K562 (cell line): Measurements from ENCODE around the gene MTOR. TPM values are rescaled to one million over a fixed set of nuclear protein-coding genes. Genes with fewer than 3 reads are reported as not detected.

Experiments used
- CBFA2T2 ChIP-seq: fragments of 450-650 bp; conservative IDR thresholded peaks from 2 replicates; pipeline ENCODE4 v1.6.1; 2017; ENCODE audit warnings: mild to moderate bottlenecking
- CREB3L1 ChIP-seq: fragments of 450-650 bp; IDR thresholded peaks from 2 replicates; pipeline ENCODE4 v1.6.1; 2014; ENCODE audit warnings: low read depth, mild to moderate bottlenecking, moderate library complexity, borderline replicate concordance
- ETV5 ChIP-seq: sonication (generic); formaldehyde crosslinking; IDR thresholded peaks from 2 replicates; pipeline ENCODE4 v1.4.0; 2020; ENCODE audit warnings: low read depth, mild to moderate bottlenecking, missing genetic modification reagents
- FOSL1 ChIP-seq: fragments of 200-800 bp; sonication (Bioruptor generic); conservative IDR thresholded peaks from 2 replicates; pipeline ENCODE4 v1.6.1; 2016; ENCODE audit warnings: missing genetic modification characterization, missing compliant biosample characterization
- MLLT1 ChIP-seq, 2 experiments: fragments of 450-650 bp; IDR thresholded peaks; 2 replicates each; pipeline ENCODE4 v1.6.1; 2016
- MYC ChIP-seq, 2 experiments: fragments of 250-450 bp in 1 of 2; sonication (Bioruptor Pico) in 1 of 2; IDR thresholded peaks; 2 replicates each; pipeline versions ENCODE4 v1.5.1 to v1.6.1; 2012 to 2021; ENCODE audit warnings: low read depth in 2 of 2, borderline replicate concordance in 1 of 2, improper control_type of control experiment in 1 of 2, low read length in 1 of 2, mild to moderate bottlenecking in 1 of 2, moderate library complexity in 1 of 2
- PHB ChIP-seq: fragments of 250-450 bp; sonication (Bioruptor Pico); IDR thresholded peaks from 2 replicates; pipeline ENCODE4 v1.5.0; 2021
- RBM15 ChIP-seq: fragments of 200-400 bp; formaldehyde crosslinking; IDR thresholded peaks from 2 replicates; pipeline ENCODE4 v1.6.1; 2018; ENCODE audit warnings: mild to moderate bottlenecking, low read length, moderate library complexity; ENCODE audit not compliant: insufficient read depth
- RBM25 ChIP-seq: fragments of 200-400 bp; formaldehyde crosslinking; IDR thresholded peaks from 2 replicates; pipeline ENCODE4 v1.6.1; 2018; ENCODE audit warnings: low read length, low read depth, moderate library complexity; ENCODE audit not compliant: severe bottlenecking
- SRSF1 ChIP-seq: fragments of 200-400 bp; formaldehyde crosslinking; IDR thresholded peaks from 2 replicates; pipeline ENCODE4 v1.6.1; 2017; ENCODE audit warnings: mild to moderate bottlenecking, low read depth, low read length, moderate library complexity
- TCF7L2 ChIP-seq: fragments of 150-350 bp; IDR thresholded peaks from 2 replicates; pipeline ENCODE4 v1.6.1; 2016; ENCODE audit warnings: low read depth, mild to moderate bottlenecking, low read length, moderate library complexity
- ZNF146 ChIP-seq: IDR thresholded peaks from one replicate; pipeline ENCODE4 v1.6.1; 2018; ENCODE audit warnings: missing compliant biosample characterization; ENCODE audit not compliant: unreplicated experiment
- ZNF316 ChIP-seq: fragments of 450-650 bp; IDR thresholded peaks from 2 replicates; pipeline ENCODE4 v1.6.1; 2016
- ZNF41 ChIP-seq: fragments of 250-450 bp; sonication (Bioruptor Pico); conservative IDR thresholded peaks from 2 replicates; pipeline ENCODE4 v1.4.0; 2020; ENCODE audit warnings: mild to moderate bottlenecking
- ZNF75A ChIP-seq: fragments of 450-650 bp; formaldehyde crosslinking; IDR thresholded peaks from 2 replicates; pipeline ENCODE4 v1.4.0; 2020; ENCODE audit warnings: mild to moderate bottlenecking
- polyA plus RNA-seq, 8 experiments: library from polyadenylated mRNA; depleted of rRNA in 4 of 8; stranded (reverse) in 5 of 8; unstranded in 3 of 8; fragments of >200 nt; fragmentation: Nextera tagmentation in 2 of 8; fragmentation: Illumina TruSeq in 1 of 8; extraction: Ambion mirVana in 2 of 8; extraction: Trizol in 1 of 8; gene quantifications; 2 replicates each; pipeline versions ENCODE4 v1.2.1 to v1.2.3, GENCODE V29; 2011 to 2014; ENCODE audit warnings: inconsistent platforms in 1 of 8, missing spikeins in 1 of 8
- total RNA-seq, 7 experiments: library from RNA; depleted of rRNA in 6 of 7; stranded (reverse); fragments of >200 nt in 6 of 7; fragmentation: Illumina TruSeq in 2 of 7; extraction: Trizol in 2 of 7; gene quantifications; 2 replicates each; pipeline versions ENCODE4 v1.2.1 to v1.2.3, GENCODE V29; 2011 to 2021; ENCODE audit warnings: low replicate concordance in 1 of 7
- TF ChIP-seq, protein P1 (sequence below): fragments of 450-650 bp; IDR thresholded peaks from 2 replicates; pipeline ENCODE4 v1.6.1; 2018; ENCODE audit warnings: mild to moderate bottlenecking, low read depth; ENCODE audit not compliant: partially characterized antibody
- TF ChIP-seq, protein P2 (sequence below): fragments of 250-450 bp; sonication (Bioruptor Pico); IDR thresholded peaks from 2 replicates; pipeline ENCODE4 v1.5.0; 2020; ENCODE audit warnings: mild to moderate bottlenecking
- TF ChIP-seq, protein P3 (sequence below): sonication (generic); formaldehyde crosslinking; IDR thresholded peaks from 2 replicates; pipeline ENCODE4 v1.8.1; 2023; ENCODE audit warnings: mild to moderate bottlenecking, missing genetic modification reagents, moderate library complexity

Gene MTOR
- total and polyA plus RNA-seq, 9 of the 15 experiments (the other 6 are each of a cell fraction or from before 2014, with no cell fraction given) = 11.4 to 71.4 (median 52.2) TPM

DNA sequence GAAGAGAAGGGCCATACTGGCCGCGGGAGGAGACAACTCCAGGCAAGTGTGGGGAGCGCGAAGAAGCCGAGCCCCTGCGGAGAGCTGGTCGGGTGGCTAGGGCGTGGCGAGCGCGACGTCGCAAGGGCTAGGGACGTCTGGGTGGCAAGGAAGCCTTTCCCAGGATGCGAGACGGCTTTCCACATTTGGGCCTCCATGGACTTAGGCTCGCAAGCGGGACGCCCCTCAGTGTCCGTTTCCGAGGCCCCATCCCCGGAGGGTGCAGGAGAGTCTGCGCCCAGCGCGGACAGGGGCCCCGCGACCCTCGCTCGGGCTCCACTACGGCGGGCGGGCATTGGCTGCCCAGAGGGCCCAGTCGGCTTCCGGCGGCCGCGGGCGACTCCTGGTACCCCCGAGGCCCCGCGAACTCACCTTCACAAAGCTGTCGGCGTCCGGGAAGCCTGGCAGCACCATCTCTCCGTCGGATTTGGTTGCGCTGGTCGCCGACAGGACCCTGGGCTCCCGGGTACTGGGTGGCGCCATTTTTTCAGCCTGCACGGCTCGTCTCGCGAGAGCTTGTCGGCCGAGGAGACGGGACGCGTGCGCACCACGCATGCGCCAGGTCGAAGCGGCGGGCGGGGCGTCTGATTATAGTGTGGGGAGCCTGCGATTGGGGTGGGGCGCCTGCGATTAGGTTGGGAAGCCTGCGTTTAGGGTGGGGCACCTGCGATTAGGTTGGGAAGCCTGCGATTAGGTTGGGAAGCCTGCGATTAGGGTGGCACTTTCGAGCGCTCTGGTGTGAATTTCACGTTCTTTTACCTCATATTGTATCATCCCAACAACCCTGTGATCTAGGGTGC is 162.8 kb downstream of the MTOR start, which contains the start of gene EXOSC10 (continued):
- TF ChIP-seq ZNF75A (CRISPR knock-in tag) (0 out of 2 replicates have a peak, but pooled peaks have one; percentile 9), SRSF1 (0 out of 2 replicates have a peak, but pooled peaks have one; percentile 32), RBM15 (no peak), MYC (IDR thresholded peaks at IDR 0.05; ENCODE audit: low read depth, low read length) (peak; percentile 25; the same call in 1 of the 2 replicates), MYC (CRISPR knock-in tag; IDR thresholded peaks at IDR 0.05; ENCODE audit: borderline replicate concordance, low read depth) (no peak), PHB (CRISPR knock-in tag) (0 out of 2 replicates have a peak, but pooled peaks have one; percentile 39), ETV5 (CRISPR knock-in tag) (peak; percentile 31; the same call in 1 of the 2 replicates), RBM25 (peak; percentile 47), ZNF41 (CRISPR knock-in tag) (no peak), CREB3L1 (peak; percentile 77; the same call in 1 of the 2 replicates), ZNF316 (no peak; the same call in 1 of the 2 replicates), CBFA2T2 (no peak), MLLT1 (IDR thresholded peaks at IDR 0.05) (no peak), FOSL1 (no peak), TCF7L2 (0 out of 2 replicates have a peak, but pooled peaks have one; percentile 4), ZNF146 (CRISPR knock-in tag) (no peak)
- TF ChIP-seq, protein P1, sequence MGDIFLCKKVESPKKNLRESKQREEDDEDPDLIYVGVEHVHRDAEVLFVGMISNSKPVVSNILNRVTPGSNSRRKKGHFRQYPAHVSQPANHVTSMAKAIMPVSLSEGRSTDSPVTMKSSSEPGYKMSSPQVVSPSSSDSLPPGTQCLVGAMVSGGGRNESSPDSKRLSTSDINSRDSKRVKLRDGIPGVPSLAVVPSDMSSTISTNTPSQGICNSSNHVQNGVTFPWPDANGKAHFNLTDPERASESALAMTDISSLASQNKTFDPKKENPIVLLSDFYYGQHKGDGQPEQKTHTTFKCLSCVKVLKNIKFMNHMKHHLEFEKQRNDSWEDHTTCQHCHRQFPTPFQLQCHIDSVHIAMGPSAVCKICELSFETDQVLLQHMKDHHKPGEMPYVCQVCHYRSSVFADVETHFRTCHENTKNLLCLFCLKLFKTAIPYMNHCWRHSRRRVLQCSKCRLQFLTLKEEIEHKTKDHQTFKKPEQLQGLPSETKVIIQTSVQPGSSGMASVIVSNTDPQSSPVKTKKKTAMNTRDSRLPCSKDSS = no peak
- TF ChIP-seq, protein P2, sequence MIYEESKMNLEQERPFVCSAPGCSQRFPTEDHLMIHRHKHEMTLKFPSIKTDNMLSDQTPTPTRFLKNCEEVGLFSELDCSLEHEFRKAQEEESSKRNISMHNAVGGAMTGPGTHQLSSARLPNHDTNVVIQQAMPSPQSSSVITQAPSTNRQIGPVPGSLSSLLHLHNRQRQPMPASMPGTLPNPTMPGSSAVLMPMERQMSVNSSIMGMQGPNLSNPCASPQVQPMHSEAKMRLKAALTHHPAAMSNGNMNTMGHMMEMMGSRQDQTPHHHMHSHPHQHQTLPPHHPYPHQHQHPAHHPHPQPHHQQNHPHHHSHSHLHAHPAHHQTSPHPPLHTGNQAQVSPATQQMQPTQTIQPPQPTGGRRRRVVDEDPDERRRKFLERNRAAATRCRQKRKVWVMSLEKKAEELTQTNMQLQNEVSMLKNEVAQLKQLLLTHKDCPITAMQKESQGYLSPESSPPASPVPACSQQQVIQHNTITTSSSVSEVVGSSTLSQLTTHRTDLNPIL = no peak
- TF ChIP-seq, protein P3, sequence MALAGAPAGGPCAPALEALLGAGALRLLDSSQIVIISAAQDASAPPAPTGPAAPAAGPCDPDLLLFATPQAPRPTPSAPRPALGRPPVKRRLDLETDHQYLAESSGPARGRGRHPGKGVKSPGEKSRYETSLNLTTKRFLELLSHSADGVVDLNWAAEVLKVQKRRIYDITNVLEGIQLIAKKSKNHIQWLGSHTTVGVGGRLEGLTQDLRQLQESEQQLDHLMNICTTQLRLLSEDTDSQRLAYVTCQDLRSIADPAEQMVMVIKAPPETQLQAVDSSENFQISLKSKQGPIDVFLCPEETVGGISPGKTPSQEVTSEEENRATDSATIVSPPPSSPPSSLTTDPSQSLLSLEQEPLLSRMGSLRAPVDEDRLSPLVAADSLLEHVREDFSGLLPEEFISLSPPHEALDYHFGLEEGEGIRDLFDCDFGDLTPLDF = peak; percentile 87; the same call in 1 of the 2 replicates
